Vagina (tissue), 2 donors: ENCODE data around the gene TPT1.

Source experiments
- POLR2A ChIP-seq, 2 donors: fragments of 450-650 bp; IDR thresholded peaks; one replicate each; pipeline ENCODE4 v1.6.1; 2017; ENCODE audit warnings: antibody characterized with exemption in 2 of 2, mild to moderate bottlenecking in 2 of 2, moderate library complexity in 2 of 2
- POLR2AphosphoS5 ChIP-seq, 2 donors: sonication (generic); formaldehyde crosslinking; IDR thresholded peaks; one replicate each; pipeline ENCODE4 v1.9.0; 2017; ENCODE audit warnings: antibody characterized with exemption in 2 of 2, mild to moderate bottlenecking in 2 of 2, low read depth in 1 of 2; ENCODE audit not compliant: insufficient read depth in 1 of 2
- TF ChIP-seq, protein P1 (sequence below), 3 experiments: fragments of 450-650 bp in 2 of 3; fragments of 200-600 bp in 1 of 3; sonication (generic) in 1 of 3; IDR thresholded peaks; one replicate each; pipeline ENCODE4 v1.5.1; 2017 to 2019; ENCODE audit warnings: antibody characterized with exemption in 3 of 3, mild to moderate bottlenecking in 2 of 3, moderate library complexity in 2 of 3

DNA sequence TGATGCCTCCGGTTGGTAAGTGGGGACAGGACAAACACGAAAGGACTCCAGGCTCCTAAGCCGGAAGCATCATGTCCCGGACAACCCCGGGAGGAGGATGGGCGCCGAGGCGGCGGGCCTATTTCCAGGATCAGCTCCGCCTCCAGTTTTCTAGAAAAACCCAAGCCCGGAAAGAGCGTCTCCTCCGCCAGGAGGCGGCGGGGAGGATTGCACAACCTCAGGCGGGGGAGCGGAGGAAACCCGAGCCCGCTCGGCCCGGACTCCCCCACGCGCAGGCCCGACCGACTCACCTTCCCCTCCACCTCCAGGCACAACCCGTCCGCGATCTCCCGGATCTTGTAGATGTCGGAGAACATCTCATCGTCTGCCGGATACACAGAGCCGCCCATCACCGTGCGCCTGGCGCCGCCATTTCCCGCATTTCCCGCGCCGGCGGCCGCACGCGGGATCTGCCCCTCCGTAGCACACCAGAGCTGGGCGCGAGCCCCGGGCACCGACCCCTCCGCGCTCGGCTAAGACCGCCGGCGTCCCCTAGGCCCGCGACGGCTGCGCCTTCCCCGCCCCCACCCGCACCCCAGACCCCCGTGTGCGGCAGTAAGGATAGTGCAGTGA, 455 bp downstream of the TPT1 start:
- TF ChIP-seq POLR2A (IDR thresholded peaks at IDR 0.05) = peak in 1 of 2 donors; percentile 45
- peak; percentile 67 to 95 for TF ChIP-seq POLR2AphosphoS5 (IDR thresholded peaks at IDR 0.05; ENCODE audit: insufficient read depth in 1 of 2, low read depth in 1 of 2)
- TF ChIP-seq, protein P1, sequence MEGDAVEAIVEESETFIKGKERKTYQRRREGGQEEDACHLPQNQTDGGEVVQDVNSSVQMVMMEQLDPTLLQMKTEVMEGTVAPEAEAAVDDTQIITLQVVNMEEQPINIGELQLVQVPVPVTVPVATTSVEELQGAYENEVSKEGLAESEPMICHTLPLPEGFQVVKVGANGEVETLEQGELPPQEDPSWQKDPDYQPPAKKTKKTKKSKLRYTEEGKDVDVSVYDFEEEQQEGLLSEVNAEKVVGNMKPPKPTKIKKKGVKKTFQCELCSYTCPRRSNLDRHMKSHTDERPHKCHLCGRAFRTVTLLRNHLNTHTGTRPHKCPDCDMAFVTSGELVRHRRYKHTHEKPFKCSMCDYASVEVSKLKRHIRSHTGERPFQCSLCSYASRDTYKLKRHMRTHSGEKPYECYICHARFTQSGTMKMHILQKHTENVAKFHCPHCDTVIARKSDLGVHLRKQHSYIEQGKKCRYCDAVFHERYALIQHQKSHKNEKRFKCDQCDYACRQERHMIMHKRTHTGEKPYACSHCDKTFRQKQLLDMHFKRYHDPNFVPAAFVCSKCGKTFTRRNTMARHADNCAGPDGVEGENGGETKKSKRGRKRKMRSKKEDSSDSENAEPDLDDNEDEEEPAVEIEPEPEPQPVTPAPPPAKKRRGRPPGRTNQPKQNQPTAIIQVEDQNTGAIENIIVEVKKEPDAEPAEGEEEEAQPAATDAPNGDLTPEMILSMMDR (IDR thresholded peaks at IDR 0.05) = peak in 2 of 3 experiments; percentile 4 to 60
